HEK293 (cell line): Measurements from ENCODE around the gene MAPT.

Source experiments
- CTCF ChIP-seq: fragments of 450-650 bp; formaldehyde crosslinking; IDR thresholded peaks from 2 replicates; pipeline ENCODE4 v1.5.1; 2016; ENCODE audit warnings: missing biosample characterization, missing genetic modification characterization
- KLF16 ChIP-seq: fragments of 450-650 bp; formaldehyde crosslinking; IDR thresholded peaks from 2 replicates; pipeline ENCODE4 v1.5.1; 2017; ENCODE audit warnings: missing biosample characterization, missing genetic modification characterization
- PBX3 ChIP-seq: sonication (generic); formaldehyde crosslinking; IDR thresholded peaks from 2 replicates; pipeline ENCODE4 v1.8.1; 2022; ENCODE audit warnings: mild to moderate bottlenecking, moderate library complexity, missing genetic modification reagents
- SCRT1 ChIP-seq: fragments of 450-650 bp; formaldehyde crosslinking; IDR thresholded peaks from 2 replicates; pipeline ENCODE4 v1.5.1; 2016; ENCODE audit warnings: missing biosample characterization, missing genetic modification characterization, borderline replicate concordance
- ZBTB1 ChIP-seq: fragments of 450-650 bp; formaldehyde crosslinking; IDR thresholded peaks from 2 replicates; pipeline ENCODE4 v1.5.1; 2016; ENCODE audit warnings: missing biosample characterization, missing genetic modification characterization
- ZBTB10 ChIP-seq: fragments of 450-650 bp; formaldehyde crosslinking; IDR thresholded peaks from 2 replicates; pipeline ENCODE4 v1.5.1; 2016; ENCODE audit warnings: missing biosample characterization, missing genetic modification characterization
- ZBTB8A ChIP-seq: fragments of 450-650 bp; formaldehyde crosslinking; IDR thresholded peaks from 2 replicates; pipeline ENCODE4 v1.5.1; 2016; ENCODE audit warnings: missing biosample characterization, missing genetic modification characterization
- ZNF169 ChIP-seq: fragments of 450-650 bp; formaldehyde crosslinking; IDR thresholded peaks from 2 replicates; pipeline ENCODE4 v1.5.1; 2016; ENCODE audit warnings: missing biosample characterization, missing genetic modification characterization
- ZNF501 ChIP-seq: fragments of 450-650 bp; formaldehyde crosslinking; IDR thresholded peaks from 2 replicates; pipeline ENCODE4 v1.5.1; 2016; ENCODE audit warnings: missing biosample characterization, missing genetic modification characterization
- ZNF544 ChIP-seq: fragments of 450-650 bp; formaldehyde crosslinking; IDR thresholded peaks from 2 replicates; pipeline ENCODE4 v1.5.0; 2017; ENCODE audit warnings: missing biosample characterization, missing genetic modification characterization
- ZNF548 ChIP-seq: fragments of 450-650 bp; formaldehyde crosslinking; IDR thresholded peaks from 2 replicates; pipeline ENCODE4 v1.5.1; 2016; ENCODE audit warnings: missing biosample characterization, missing genetic modification characterization
- ZNF670 ChIP-seq: fragments of 450-650 bp; formaldehyde crosslinking; IDR thresholded peaks from 2 replicates; pipeline ENCODE4 v1.5.1; 2016; ENCODE audit warnings: missing biosample characterization, missing genetic modification characterization, low read depth

- TF ChIP-seq SCRT1 (tag by site-specific recombination) (no peak), CTCF (tag by site-specific recombination) (no peak), ZBTB8A (tag by site-specific recombination) (no peak), ZNF544 (tag by site-specific recombination) (no peak), PBX3 (CRISPR knock-in tag) (no peak), KLF16 (tag by site-specific recombination) (no peak), ZNF548 (no peak), ZNF501 (no peak), ZNF670 (tag by site-specific recombination) (no peak), ZBTB1 (tag by site-specific recombination) (no peak), ZNF169 (no peak), ZBTB10 (tag by site-specific recombination) (no peak)
These were observed 36.1 kb downstream of the MAPT start for GRCh38 chr17:45930420-45930951.
